Osteoblast (primary cell): ENCODE data around the gene RET. TPM values are rescaled to one million over a fixed set of nuclear protein-coding genes. Genes with fewer than 3 reads are reported as not detected.

Experiments
- DNase-seq: peaks from one replicate; pipeline ENCODE4 v3.0.0; 2011; ENCODE audit warnings: low spot score, mixed read lengths; ENCODE audit not compliant: insufficient read length; ENCODE audit errors: missing footprints
- H2AFZ ChIP-seq: 2 replicates; pipeline ENCODE4 v1.6.0; 2011; ENCODE audit warnings: mild to moderate bottlenecking, low read length
- H3K27ac ChIP-seq: 2 replicates; pipeline ENCODE4 v1.5.1; 2011; ENCODE audit warnings: mild to moderate bottlenecking, low read depth, low read length, moderate library complexity
- H3K27me3 ChIP-seq: 2 replicates; pipeline ENCODE4 v1.6.0; 2012; ENCODE audit warnings: mild to moderate bottlenecking, control low read depth, inconsistent platforms, low read length, moderate library complexity; ENCODE audit not compliant: insufficient read depth
- H3K36me3 ChIP-seq: 2 replicates; pipeline ENCODE4 v1.5.1; 2011; ENCODE audit warnings: mild to moderate bottlenecking, low read length, control low read depth, moderate library complexity; ENCODE audit not compliant: insufficient read depth
- H3K4me1 ChIP-seq: 2 replicates; pipeline ENCODE4 v1.5.1; 2011; ENCODE audit warnings: mild to moderate bottlenecking, low read length, control low read depth, moderate library complexity; ENCODE audit not compliant: insufficient read depth
- H3K4me2 ChIP-seq: 2 replicates; pipeline ENCODE4 v1.6.0; 2011; ENCODE audit warnings: mild to moderate bottlenecking, low read length; ENCODE audit not compliant: insufficient read depth
- H3K4me3 ChIP-seq: fragments of 200-600 bp; sonication (generic); 3 replicates; pipeline ENCODE4 v1.5.1; 2012; ENCODE audit warnings: mild to moderate bottlenecking, low read length, inconsistent platforms; ENCODE audit not compliant: insufficient read depth
- H3K79me2 ChIP-seq: 2 replicates; pipeline ENCODE4 v1.6.0; 2012; ENCODE audit warnings: mild to moderate bottlenecking, low read length, control low read depth, inconsistent platforms; ENCODE audit not compliant: insufficient read depth
- H3K9me3 ChIP-seq: 2 replicates; pipeline ENCODE4 v1.5.1; 2011; ENCODE audit warnings: low read depth, low read length, control low read depth
- H4K20me1 ChIP-seq: 2 replicates; pipeline ENCODE4 v1.6.0; 2012; ENCODE audit warnings: mild to moderate bottlenecking, low read length, control low read depth; ENCODE audit not compliant: insufficient read depth
- total RNA-seq: library from RNA; depleted of rRNA; stranded (reverse); fragments of >200 nt; gene quantifications from 2 replicates; pipeline ENCODE4 v1.2.3, GENCODE V29; 2012
- TF ChIP-seq, protein P1 (sequence below): IDR thresholded peaks from 2 replicates; pipeline ENCODE4 v1.5.1; 2011; ENCODE audit warnings: mild to moderate bottlenecking, low read depth, low read length, moderate library complexity; ENCODE audit errors: extremely low read depth

Gene RET
- total RNA-seq, 1 donor: under 0.01 TPM

DNA sequence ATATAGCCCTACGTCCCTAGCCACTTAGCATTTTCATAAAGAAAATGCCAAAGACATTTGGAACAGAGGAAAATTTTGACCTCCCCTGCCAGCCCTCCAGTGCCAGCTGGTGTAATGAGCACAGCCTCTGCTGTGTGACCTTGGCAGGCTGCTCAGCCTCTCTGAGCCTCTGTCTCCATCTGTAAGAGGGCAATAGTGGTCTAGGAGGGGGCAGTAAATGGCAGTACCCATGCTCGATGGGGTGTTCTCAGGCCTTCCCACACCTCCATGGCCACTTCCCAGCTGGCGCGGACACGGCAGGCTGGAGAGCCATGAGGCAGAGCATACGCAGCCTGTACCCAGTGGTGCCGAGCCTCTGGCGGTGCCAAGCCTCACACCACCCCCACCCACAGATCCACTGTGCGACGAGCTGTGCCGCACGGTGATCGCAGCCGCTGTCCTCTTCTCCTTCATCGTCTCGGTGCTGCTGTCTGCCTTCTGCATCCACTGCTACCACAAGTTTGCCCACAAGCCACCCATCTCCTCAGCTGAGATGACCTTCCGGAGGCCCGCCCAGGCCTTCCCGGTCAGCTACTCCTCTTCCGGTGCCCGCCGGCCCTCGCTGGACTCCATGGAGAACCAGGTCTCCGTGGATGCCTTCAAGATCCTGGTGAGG is 37.3 kb downstream of the RET start:
- Histone ChIP-seq H3K4me2 (no peak overlapping the region), H3K79me2 (no peaks in the 10 kb centered on the region), H3K27me3 (no peaks in the 10 kb centered on the region), H4K20me1 (no peaks in the 10 kb centered on the region), H3K36me3 (no peaks in the 10 kb centered on the region), H2AFZ (no peak overlapping the region), H3K27ac (no peak overlapping the region), H3K4me1 (no peaks in the 10 kb centered on the region), H3K9me3 (no peaks in the 10 kb centered on the region), H3K4me3 (no peak overlapping the region)
- no peak for DNase-seq
- TF ChIP-seq, protein P1, sequence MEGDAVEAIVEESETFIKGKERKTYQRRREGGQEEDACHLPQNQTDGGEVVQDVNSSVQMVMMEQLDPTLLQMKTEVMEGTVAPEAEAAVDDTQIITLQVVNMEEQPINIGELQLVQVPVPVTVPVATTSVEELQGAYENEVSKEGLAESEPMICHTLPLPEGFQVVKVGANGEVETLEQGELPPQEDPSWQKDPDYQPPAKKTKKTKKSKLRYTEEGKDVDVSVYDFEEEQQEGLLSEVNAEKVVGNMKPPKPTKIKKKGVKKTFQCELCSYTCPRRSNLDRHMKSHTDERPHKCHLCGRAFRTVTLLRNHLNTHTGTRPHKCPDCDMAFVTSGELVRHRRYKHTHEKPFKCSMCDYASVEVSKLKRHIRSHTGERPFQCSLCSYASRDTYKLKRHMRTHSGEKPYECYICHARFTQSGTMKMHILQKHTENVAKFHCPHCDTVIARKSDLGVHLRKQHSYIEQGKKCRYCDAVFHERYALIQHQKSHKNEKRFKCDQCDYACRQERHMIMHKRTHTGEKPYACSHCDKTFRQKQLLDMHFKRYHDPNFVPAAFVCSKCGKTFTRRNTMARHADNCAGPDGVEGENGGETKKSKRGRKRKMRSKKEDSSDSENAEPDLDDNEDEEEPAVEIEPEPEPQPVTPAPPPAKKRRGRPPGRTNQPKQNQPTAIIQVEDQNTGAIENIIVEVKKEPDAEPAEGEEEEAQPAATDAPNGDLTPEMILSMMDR: no peak

DNA sequence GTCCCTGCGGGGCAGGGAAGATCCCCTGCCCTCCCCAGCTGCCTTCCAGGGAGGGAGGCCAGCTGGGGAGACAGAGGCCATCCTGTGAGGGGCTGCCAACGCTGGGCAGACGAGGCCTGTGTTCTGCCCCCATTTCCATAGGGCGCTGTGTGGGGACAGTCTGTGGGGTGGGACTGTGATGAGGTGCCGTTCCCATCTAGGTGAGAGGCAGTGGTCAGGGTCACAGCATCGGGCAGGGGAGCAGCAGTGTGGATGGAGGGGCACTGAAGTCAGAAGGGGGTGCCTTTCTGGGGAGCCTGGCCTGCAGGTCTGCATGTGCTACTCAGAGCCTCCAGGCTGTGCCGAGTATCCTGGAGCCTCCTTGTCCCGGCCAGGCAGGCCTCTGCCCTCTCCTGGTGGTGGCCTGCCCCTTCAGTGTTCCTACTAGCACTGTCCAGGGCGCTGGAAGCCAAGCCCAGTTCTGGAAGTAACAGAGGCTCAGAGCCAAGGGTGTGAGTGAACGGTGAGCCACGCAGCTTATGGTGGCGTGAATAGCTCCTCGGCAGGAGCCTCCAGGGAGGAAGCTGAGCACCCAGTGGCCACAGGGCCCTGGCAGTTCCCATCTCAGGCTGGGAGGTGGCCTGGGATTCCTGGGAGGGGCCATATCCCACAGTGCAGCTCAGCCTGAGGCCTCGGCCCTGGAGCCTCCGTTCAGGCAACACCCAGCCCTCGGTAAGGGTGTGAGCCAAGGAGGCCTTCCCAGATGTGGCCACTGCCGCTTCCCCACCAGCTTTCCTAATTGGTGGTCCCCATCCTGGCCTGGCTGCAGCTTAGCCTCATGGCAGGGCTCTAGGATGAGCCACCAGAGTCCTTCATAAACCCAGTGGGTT is 38.1 kb downstream of the RET start:
- H3K4me2 ChIP-seq: no peak overlapping the region
- no peak overlapping the region for H2AFZ ChIP-seq
- H3K79me2 ChIP-seq: no peaks in the 10 kb centered on the region
- H4K20me1 ChIP-seq: no peaks in the 10 kb centered on the region
- H3K36me3 ChIP-seq: no peaks in the 10 kb centered on the region
- no peaks in the 10 kb centered on the region for H3K4me1 ChIP-seq
- H3K9me3 ChIP-seq: no peaks in the 10 kb centered on the region
- no peak for DNase-seq
- TF ChIP-seq, protein P1: no peak
- H3K27me3 ChIP-seq: no peaks in the 10 kb centered on the region
- no peak overlapping the region for H3K27ac ChIP-seq
- no peak overlapping the region for H3K4me3 ChIP-seq

DNA sequence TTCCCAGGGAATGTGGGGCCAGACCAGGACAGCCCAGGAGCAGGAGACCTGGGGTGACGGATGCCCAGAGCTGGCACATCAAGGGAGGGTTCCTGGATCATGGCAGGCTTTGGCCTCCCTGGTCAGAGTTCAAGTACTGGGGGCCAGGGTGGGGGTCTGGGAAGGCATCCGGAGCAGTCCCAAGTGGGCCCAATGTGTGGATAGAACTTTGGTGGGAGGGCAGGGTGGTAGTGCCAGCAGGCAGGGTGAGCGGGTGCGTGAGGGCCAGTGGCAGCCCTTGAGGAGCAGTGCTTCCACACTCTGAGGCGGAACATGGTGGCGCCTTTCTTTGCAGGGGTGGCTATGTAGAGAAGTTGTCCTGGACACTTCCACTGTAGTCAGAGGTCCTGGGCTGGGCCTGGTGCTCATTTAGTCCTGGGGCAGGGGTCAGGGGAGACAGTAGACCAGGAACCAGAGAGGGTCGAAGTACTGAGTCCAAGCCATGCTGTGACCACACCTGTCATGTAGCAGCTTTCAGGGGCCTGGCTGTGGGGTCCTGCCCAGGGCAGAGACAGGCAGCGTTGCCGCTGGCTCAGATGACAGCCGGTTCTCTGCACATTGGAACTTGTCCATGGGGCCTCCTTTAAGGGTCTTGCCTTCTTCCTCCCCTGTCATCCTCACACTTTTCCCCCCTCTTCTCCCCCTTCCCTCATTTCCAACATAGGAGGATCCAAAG is 39.2 kb downstream of the RET start:
- Histone ChIP-seq H3K4me3 (no peak overlapping the region), H3K4me2 (no peak overlapping the region), H3K9me3 (no peaks in the 10 kb centered on the region), H3K27me3 (no peaks in the 10 kb centered on the region), H3K4me1 (no peaks in the 10 kb centered on the region), H4K20me1 (no peaks in the 10 kb centered on the region), H3K27ac (no peak overlapping the region), H3K36me3 (no peaks in the 10 kb centered on the region), H2AFZ (no peak overlapping the region), H3K79me2 (no peaks in the 10 kb centered on the region)
- no peak for DNase-seq
- TF ChIP-seq, protein P1: no peak

DNA sequence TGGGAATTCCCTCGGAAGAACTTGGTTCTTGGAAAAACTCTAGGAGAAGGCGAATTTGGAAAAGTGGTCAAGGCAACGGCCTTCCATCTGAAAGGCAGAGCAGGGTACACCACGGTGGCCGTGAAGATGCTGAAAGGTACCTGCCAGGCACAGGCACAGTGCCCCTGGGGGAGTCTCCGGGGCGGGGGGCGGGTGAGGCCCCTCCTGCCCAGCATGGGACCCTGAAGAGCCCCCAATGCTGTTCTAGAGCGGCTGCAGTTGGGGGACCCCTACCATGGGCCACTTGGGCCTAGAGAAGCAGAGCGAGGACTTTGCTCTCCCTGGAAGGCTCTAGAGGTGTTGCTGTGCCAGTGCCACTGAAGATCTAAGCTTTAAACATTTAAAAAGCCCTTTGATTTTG is 39.7 kb downstream of the RET start:
- H3K27me3 ChIP-seq: no peaks in the 10 kb centered on the region
- TF ChIP-seq, protein P1: no peak

More for the DNA sequence above, 39.7 kb downstream of the RET start:
- Histone ChIP-seq H3K4me2 (no peak overlapping the region), H4K20me1 (no peaks in the 10 kb centered on the region), H3K4me1 (no peaks in the 10 kb centered on the region), H2AFZ (no peak overlapping the region), H3K36me3 (no peaks in the 10 kb centered on the region), H3K79me2 (no peaks in the 10 kb centered on the region), H3K27ac (no peak overlapping the region), H3K4me3 (no peak overlapping the region), H3K9me3 (no peaks in the 10 kb centered on the region)
- DNase-seq: no peak
